H1 (cell line): ENCODE data around the gene TTC21A.

Experiments
- BRCA1 ChIP-seq: IDR thresholded peaks from 2 replicates; pipeline ENCODE4 v1.6.1; 2012; ENCODE audit warnings: low read depth, low read length, improper control_type of control experiment
- CBX5 ChIP-seq: fragments of 300-800, 300-1000 bp; sonication (generic); IDR thresholded peaks from 2 replicates; pipeline ENCODE4 v1.7.1; 2016; ENCODE audit warnings: antibody characterized with exemption, low read length, low read depth
- CHD2 ChIP-seq: IDR thresholded peaks from 2 replicates; pipeline ENCODE4 v1.6.1; 2012; ENCODE audit warnings: low read length, improper control_type of control experiment
- POLR2AphosphoS5 ChIP-seq: IDR thresholded peaks from 2 replicates; pipeline ENCODE4 v1.6.1; 2011; ENCODE audit warnings: low read depth, low read length
- SRF ChIP-seq: IDR thresholded peaks from 2 replicates; pipeline ENCODE4 v1.6.1; 2011; ENCODE audit warnings: mild to moderate bottlenecking, low read depth, low read length, moderate library complexity
- TF ChIP-seq, protein P1 (sequence below), 3 experiments: IDR thresholded peaks; 1 replicate in 2 of 3; 2 replicates in 1 of 3; pipeline versions ENCODE4 v1.5.1 to v1.6.1; 2011; ENCODE audit warnings: low read length in 3 of 3, mild to moderate bottlenecking in 3 of 3, inconsistent platforms in 2 of 3, low read depth in 1 of 3, moderate library complexity in 1 of 3; ENCODE audit not compliant: insufficient read depth in 1 of 3; ENCODE audit errors: control extremely low read depth in 1 of 3

- TF ChIP-seq CHD2 (no peak), POLR2AphosphoS5 (no peak), BRCA1 (no peak), CBX5 (no peak), SRF (no peak)
- TF ChIP-seq, protein P1, sequence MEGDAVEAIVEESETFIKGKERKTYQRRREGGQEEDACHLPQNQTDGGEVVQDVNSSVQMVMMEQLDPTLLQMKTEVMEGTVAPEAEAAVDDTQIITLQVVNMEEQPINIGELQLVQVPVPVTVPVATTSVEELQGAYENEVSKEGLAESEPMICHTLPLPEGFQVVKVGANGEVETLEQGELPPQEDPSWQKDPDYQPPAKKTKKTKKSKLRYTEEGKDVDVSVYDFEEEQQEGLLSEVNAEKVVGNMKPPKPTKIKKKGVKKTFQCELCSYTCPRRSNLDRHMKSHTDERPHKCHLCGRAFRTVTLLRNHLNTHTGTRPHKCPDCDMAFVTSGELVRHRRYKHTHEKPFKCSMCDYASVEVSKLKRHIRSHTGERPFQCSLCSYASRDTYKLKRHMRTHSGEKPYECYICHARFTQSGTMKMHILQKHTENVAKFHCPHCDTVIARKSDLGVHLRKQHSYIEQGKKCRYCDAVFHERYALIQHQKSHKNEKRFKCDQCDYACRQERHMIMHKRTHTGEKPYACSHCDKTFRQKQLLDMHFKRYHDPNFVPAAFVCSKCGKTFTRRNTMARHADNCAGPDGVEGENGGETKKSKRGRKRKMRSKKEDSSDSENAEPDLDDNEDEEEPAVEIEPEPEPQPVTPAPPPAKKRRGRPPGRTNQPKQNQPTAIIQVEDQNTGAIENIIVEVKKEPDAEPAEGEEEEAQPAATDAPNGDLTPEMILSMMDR (IDR thresholded peaks at IDR 0.05; ENCODE audit: control extremely low read depth in 1 of 3, insufficient read depth in 1 of 3, low read depth in 1 of 3, low read length in 3 of 3), result no peak
Measured at GRCh38 chr3:39086144-39086543, 21.3 kb upstream of the TTC21A start.
